ENCODE data around the gene ZNF674.
"Not testable (repeated sequence)": the region's sequence is repeated elsewhere in the genome, so short reads cannot be mapped to it uniquely, and the experiment has no call there.

Gene ZNF674

GRCh38 chrX:46461660-46462191 lies 83.5 kb downstream of the ZNF674 start:
- DNase-seq, result no peak

DNA sequence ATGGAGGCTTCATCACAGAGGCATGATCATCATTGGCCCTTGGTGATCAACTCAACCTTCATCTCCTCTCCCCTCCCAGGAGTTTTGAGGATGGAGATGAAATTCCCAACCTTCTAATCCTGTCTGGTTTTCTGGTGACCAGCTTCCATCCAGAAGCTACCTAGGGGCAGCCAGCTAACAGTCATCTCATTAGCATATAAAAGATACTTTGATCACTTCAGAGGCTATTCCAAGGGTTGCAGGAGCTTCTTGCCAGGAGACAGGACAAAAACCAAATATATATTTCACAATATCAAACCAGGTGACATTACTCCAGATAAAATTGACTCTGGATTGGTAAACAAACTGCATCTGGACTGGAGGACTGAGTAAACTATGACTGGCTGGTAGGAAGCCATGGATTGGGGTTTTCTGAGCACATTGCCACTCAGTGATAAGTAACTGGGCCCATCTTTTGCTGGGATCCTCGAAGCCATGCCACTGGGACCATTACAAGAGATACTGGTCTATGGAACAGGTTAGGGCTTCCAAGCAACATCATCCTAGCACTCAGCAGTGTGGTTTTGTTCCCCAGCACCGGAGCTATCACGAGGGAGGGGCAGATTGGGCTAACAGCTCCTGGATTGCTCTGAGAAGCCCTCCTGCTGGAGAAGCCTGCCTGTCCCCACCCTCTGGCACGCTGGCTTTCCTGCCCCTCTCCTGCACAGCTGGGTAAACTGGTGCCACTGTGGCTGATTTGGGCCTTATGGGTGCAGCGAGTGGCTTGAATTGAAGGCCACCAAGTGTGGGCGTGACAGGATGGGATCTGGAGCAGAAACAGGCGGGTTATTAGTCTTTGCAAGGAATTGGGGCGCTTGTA lies 84.2 kb downstream of the ZNF674 start:
- DNase-seq, result not testable (repeated sequence)

DNA sequence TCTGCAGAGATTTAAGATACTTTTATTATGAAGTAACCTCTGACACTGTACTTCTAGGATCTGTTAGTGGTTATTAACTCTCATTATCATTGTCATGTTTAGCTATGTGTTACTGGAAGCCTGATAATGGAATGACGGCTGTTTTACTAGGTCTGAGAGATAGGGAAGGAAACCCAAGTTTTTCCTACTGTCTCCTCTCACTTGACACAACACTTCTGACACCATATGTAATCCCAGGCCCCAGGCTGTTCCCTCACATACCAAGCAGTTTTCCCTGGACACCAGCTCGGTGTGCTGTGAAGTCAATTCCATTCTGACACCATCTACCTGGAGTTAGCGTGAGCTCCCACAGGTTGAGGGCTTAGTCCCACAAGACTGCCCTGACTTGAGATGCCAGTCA lies 85.6 kb downstream of the ZNF674 start:
- DNase-seq, result no peak

- DNase-seq, result no peak
Measured at GRCh38 chrX:46456125-46456922, 88.9 kb downstream of the ZNF674 start.

All from central memory CD4-positive, alpha-beta T cell (primary cell).